NB4 (cell line): Measurements from ENCODE around the gene TIMP1.

Source experiments
- MAX ChIP-seq: IDR thresholded peaks from 2 replicates; pipeline ENCODE4 v1.6.1; 2011; ENCODE audit warnings: low read depth, low read length
- MYC ChIP-seq: IDR thresholded peaks from 2 replicates; pipeline ENCODE4 v1.6.1; 2011; ENCODE audit warnings: low read depth, low read length
- POLR2A ChIP-seq: IDR thresholded peaks from 2 replicates; pipeline ENCODE4 v1.6.1; 2011; ENCODE audit warnings: mild to moderate bottlenecking; ENCODE audit not compliant: insufficient read length; ENCODE audit errors: extremely low read depth
- TF ChIP-seq, protein P1 (sequence below): IDR thresholded peaks from one replicate; pipeline ENCODE4 v1.5.1; 2012; ENCODE audit warnings: low read depth, low read length

DNA sequence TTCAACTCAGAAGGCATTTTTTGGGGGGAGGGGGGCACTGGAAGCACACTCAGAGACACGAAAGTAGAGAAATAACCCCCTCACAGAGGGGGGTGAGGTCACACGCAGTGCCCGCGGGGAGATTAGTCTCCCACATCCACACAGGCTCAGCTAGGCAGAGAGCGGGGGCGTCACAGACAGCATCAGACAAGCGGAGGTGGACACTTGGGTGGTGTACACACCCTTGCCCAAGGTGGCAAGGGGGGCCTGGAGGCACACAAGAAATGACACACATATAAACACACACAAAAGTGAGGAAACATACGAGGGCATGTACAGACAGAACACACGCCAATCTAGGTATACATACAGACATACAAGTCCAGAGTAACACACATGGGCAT lies 38.1 kb downstream of the TIMP1 start:
- TF ChIP-seq, protein P1, sequence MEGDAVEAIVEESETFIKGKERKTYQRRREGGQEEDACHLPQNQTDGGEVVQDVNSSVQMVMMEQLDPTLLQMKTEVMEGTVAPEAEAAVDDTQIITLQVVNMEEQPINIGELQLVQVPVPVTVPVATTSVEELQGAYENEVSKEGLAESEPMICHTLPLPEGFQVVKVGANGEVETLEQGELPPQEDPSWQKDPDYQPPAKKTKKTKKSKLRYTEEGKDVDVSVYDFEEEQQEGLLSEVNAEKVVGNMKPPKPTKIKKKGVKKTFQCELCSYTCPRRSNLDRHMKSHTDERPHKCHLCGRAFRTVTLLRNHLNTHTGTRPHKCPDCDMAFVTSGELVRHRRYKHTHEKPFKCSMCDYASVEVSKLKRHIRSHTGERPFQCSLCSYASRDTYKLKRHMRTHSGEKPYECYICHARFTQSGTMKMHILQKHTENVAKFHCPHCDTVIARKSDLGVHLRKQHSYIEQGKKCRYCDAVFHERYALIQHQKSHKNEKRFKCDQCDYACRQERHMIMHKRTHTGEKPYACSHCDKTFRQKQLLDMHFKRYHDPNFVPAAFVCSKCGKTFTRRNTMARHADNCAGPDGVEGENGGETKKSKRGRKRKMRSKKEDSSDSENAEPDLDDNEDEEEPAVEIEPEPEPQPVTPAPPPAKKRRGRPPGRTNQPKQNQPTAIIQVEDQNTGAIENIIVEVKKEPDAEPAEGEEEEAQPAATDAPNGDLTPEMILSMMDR = no peak
- TF ChIP-seq POLR2A (no peak), MAX (no peak), MYC (no peak)
